ENCODE results near the gene IL20.
"Not testable (repeated sequence)": the region's sequence is repeated elsewhere in the genome, so short reads cannot be mapped to it uniquely, and the experiment has no call there.

Gene IL20

DNA sequence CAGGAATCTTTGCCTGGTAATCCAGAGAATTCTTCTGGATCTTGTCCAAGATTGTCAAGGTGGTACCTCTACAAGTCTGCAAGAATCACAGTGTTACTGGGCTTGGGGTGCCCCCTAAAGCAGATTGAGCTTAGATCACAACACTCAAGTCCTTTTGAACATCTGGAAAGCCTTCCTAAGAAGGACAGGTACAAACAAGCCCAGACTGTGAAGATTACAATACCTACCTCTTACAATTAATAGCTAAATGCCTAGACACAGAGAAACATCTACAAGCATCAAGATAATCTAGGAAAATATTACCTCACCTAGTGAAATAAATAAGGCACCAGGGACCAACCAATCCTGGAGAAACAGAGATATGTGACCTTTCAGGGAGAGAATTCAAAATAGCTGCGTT is 17.5 kb upstream of the IL20 start:
- no peaks in the 10 kb centered on the region for H3K9me3 ChIP-seq (ENCODE audit: insufficient read depth, low read length)
- H3K4me1 ChIP-seq (ENCODE audit: low read length), result no peaks in the 10 kb centered on the region
- H2AFZ ChIP-seq (ENCODE audit: low read depth, low read length), result no peak overlapping the region
- H3K79me2 ChIP-seq (ENCODE audit: low read length), result no peaks in the 10 kb centered on the region
- H4K20me1 ChIP-seq (ENCODE audit: insufficient read depth, low read length), result no peaks in the 10 kb centered on the region
- peaks cover 31% of the 10 kb centered on the region for H3K27me3 ChIP-seq (ENCODE audit: low read depth, low read length)
- no peak overlapping the region for H3K4me3 ChIP-seq (ENCODE audit: low read length)
- no peak overlapping the region for H3K9ac ChIP-seq (ENCODE audit: low read length)
- H3K4me2 ChIP-seq (ENCODE audit: low read length), result no peak overlapping the region
- no peaks in the 10 kb centered on the region for H3K36me3 ChIP-seq (replicated peaks; ENCODE audit: low read depth, low read length)
- TF ChIP-seq, protein P1, sequence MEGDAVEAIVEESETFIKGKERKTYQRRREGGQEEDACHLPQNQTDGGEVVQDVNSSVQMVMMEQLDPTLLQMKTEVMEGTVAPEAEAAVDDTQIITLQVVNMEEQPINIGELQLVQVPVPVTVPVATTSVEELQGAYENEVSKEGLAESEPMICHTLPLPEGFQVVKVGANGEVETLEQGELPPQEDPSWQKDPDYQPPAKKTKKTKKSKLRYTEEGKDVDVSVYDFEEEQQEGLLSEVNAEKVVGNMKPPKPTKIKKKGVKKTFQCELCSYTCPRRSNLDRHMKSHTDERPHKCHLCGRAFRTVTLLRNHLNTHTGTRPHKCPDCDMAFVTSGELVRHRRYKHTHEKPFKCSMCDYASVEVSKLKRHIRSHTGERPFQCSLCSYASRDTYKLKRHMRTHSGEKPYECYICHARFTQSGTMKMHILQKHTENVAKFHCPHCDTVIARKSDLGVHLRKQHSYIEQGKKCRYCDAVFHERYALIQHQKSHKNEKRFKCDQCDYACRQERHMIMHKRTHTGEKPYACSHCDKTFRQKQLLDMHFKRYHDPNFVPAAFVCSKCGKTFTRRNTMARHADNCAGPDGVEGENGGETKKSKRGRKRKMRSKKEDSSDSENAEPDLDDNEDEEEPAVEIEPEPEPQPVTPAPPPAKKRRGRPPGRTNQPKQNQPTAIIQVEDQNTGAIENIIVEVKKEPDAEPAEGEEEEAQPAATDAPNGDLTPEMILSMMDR (IDR thresholded peaks at IDR 0.05; ENCODE audit: low read depth, low read length), result no peak
- TF ChIP-seq EZH2phosphoT487 (IDR thresholded peaks at IDR 0.05; ENCODE audit: low read depth), result no peak
- no peak overlapping the region for H3K27ac ChIP-seq (ENCODE audit: low read length)

DNA sequence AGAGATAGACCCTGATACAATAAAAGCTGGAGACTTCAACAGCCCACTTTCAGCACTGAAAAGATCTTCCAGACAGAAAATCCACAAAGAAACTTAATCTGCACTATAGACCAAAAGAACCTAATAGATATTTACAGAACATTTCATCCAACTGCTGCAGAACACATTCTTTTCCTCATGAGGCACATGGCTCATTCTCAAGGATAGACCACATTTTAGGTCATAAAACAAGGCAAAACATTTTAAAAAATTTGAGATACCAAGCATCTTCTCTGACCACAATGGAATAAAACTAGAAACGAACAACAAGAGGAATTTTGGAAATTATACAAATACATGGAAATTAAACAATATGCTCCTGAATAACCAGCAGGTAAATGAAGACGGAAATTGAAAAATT is 15.0 kb upstream of the IL20 start:
- H3K4me3 ChIP-seq (ENCODE audit: low read length), result no peak overlapping the region
- H3K36me3 ChIP-seq (replicated peaks; ENCODE audit: low read depth, low read length), result no peaks in the 10 kb centered on the region
- no peak overlapping the region for H3K4me2 ChIP-seq (ENCODE audit: low read length)
- no peaks in the 10 kb centered on the region for H3K9me3 ChIP-seq (ENCODE audit: insufficient read depth, low read length)
- H3K27me3 ChIP-seq (ENCODE audit: low read depth, low read length), result peaks cover 41% of the 10 kb centered on the region
- H3K27ac ChIP-seq (ENCODE audit: low read length), result no peak overlapping the region
- no peaks in the 10 kb centered on the region for H3K79me2 ChIP-seq (ENCODE audit: low read length)
- no peaks in the 10 kb centered on the region for H3K4me1 ChIP-seq (ENCODE audit: low read length)
- H4K20me1 ChIP-seq (ENCODE audit: insufficient read depth, low read length), result no peaks in the 10 kb centered on the region
- TF ChIP-seq EZH2phosphoT487 (IDR thresholded peaks at IDR 0.05; ENCODE audit: low read depth), result no peak
- TF ChIP-seq, protein P1 (IDR thresholded peaks at IDR 0.05; ENCODE audit: low read depth, low read length), result no peak
- no peak overlapping the region for H3K9ac ChIP-seq (ENCODE audit: low read length)
- H2AFZ ChIP-seq (ENCODE audit: low read depth, low read length), result no peak overlapping the region

DNA sequence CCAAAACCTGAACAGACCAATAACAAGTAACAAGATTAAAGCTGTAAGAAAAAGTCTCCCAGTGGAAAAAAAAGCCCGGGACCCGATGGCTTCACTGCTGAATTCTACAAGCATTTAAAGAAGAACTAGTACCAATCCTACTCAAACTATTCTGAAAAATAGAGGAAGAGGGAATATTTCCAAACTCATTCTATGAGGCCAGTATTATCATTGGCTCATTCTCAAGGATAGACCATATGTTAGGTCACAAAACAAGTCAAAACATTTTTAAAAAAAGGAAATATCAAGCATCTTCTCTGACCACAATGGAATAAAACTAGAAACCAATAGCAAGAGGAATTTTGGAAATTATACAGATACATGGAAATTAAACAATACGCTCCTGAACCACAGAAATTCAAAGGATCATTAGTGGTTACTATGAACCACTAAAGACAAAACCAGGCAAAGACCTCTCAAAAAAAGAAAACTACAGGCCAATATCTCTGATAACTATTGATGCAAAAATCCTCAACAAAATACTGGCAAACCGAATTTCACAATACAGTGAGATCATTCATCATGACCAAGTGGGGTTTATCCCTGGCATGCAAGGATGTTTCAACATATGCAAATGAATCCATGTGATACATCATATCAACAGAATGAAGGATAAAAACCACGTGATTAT is 13.9 kb upstream of the IL20 start:
- Histone ChIP-seq H3K4me3 (ENCODE audit: low read length) (no peak overlapping the region), H3K36me3 (replicated peaks; ENCODE audit: low read depth, low read length) (no peaks in the 10 kb centered on the region), H3K9ac (ENCODE audit: low read length) (no peak overlapping the region), H4K20me1 (ENCODE audit: insufficient read depth, low read length) (no peaks in the 10 kb centered on the region), H3K79me2 (ENCODE audit: low read length) (no peaks in the 10 kb centered on the region), H3K27ac (ENCODE audit: low read length) (no peak overlapping the region), H3K4me2 (ENCODE audit: low read length) (no peak overlapping the region), H2AFZ (ENCODE audit: low read depth, low read length) (no peak overlapping the region), H3K4me1 (ENCODE audit: low read length) (no peaks in the 10 kb centered on the region), H3K9me3 (ENCODE audit: insufficient read depth, low read length) (no peaks in the 10 kb centered on the region), H3K27me3 (ENCODE audit: low read depth, low read length) (peaks cover 41% of the 10 kb centered on the region)
- TF ChIP-seq, protein P1 (IDR thresholded peaks at IDR 0.05; ENCODE audit: low read depth, low read length), result no peak
- no peak for TF ChIP-seq EZH2phosphoT487 (IDR thresholded peaks at IDR 0.05; ENCODE audit: low read depth)

DNA sequence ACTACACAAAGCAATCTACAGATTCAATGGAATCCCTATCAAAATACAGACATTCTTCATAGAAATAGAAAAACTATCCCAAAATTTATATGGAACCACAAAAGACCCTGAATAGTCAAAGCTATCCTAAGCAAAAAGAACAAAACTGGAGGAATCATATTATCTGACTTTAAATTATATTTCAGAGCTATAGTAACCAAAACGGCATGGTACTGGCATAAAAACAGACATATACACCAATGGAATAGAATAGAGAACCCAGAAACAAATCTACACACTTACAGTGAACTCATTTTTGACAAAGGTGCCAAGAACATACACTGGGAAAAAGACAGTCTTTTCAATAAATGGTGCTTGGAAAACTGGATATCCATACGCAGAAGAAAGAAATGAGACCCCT is 12.8 kb upstream of the IL20 start:
- peaks cover 41% of the 10 kb centered on the region for H3K27me3 ChIP-seq (ENCODE audit: low read depth, low read length)
- H3K4me2 ChIP-seq (ENCODE audit: low read length); H2AFZ ChIP-seq (ENCODE audit: low read depth, low read length); H3K4me1 ChIP-seq (ENCODE audit: low read length); H4K20me1 ChIP-seq (ENCODE audit: insufficient read depth, low read length); H3K9ac ChIP-seq (ENCODE audit: low read length); H3K36me3 ChIP-seq (replicated peaks; ENCODE audit: low read depth, low read length); H3K4me3 ChIP-seq (ENCODE audit: low read length); H3K79me2 ChIP-seq (ENCODE audit: low read length); H3K27ac ChIP-seq (ENCODE audit: low read length); H3K9me3 ChIP-seq (ENCODE audit: insufficient read depth, low read length): not testable (repeated sequence)

DNA sequence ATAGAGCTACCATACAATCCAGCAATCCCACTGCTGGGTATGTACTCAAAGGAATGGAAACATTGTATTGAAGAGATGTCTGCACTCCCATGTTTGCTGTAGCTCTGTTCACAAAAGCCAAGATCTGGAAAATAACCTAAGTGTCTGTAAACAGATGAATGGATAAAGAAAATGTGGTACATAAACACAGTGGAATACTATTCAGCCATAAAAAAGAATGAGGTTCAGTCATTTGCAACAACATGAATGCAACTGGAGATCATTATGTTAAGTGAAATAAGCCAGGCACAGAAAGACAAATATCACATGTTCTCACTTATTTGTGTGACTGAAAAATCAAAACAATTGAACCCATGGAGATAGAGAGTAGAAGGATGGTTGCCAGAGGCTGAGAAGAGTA is 11.7 kb upstream of the IL20 start:
- peaks cover 41% of the 10 kb centered on the region for H3K27me3 ChIP-seq (ENCODE audit: low read depth, low read length)
- H3K79me2 ChIP-seq (ENCODE audit: low read length); H3K4me1 ChIP-seq (ENCODE audit: low read length); H3K4me2 ChIP-seq (ENCODE audit: low read length); H3K9me3 ChIP-seq (ENCODE audit: insufficient read depth, low read length); H4K20me1 ChIP-seq (ENCODE audit: insufficient read depth, low read length); H3K27ac ChIP-seq (ENCODE audit: low read length); H3K9ac ChIP-seq (ENCODE audit: low read length); H3K36me3 ChIP-seq (replicated peaks; ENCODE audit: low read depth, low read length); H3K4me3 ChIP-seq (ENCODE audit: low read length); H2AFZ ChIP-seq (ENCODE audit: low read depth, low read length): not testable (repeated sequence)
